Ovary (tissue), 9 donors: ENCODE data around the gene EYS. TPM values are rescaled to one million over a fixed set of nuclear protein-coding genes. Genes with fewer than 3 reads are reported as not detected.

Experiments
- DNase-seq, 5 donors: peaks; one replicate each; pipeline ENCODE4 v3.0.0-alpha.2; 2019 to 2020
- H3K27ac ChIP-seq, 2 donors: fragments of 200-600 bp; one replicate each; pipeline versions ENCODE4 v1.5.1 to v1.8.0; 2019 to 2022
- H3K27me3 ChIP-seq: fragments of 200-600 bp; one replicate; pipeline ENCODE4 v1.8.0; 2022
- H3K36me3 ChIP-seq: fragments of 200-600 bp; sonication (generic); one replicate; pipeline ENCODE4 v1.5.1; 2019
- H3K4me1 ChIP-seq: one replicate; pipeline ENCODE4 v1.8.1; 2013; ENCODE audit warnings: mild to moderate bottlenecking, moderate library complexity; ENCODE audit not compliant: insufficient read depth
- H3K4me3 ChIP-seq: fragments of 200-600 bp; sonication (generic); one replicate; pipeline ENCODE4 v1.5.1; 2017
- H3K9me3 ChIP-seq, 2 donors: fragments of 200-600 bp in 1 of 2; sonication (generic) in 1 of 2; one replicate each; pipeline versions ENCODE4 v1.5.1 to v1.8.1; 2013 to 2019; ENCODE audit warnings: mild to moderate bottlenecking in 1 of 2, moderate library complexity in 1 of 2
- CTCF ChIP-seq, 3 donors: fragments of 450-650 bp in 2 of 3; fragments of 200-600 bp in 1 of 3; IDR thresholded peaks; one replicate each; pipeline versions ENCODE4 v1.5.1 to v1.8.0; 2016 to 2022; ENCODE audit warnings: antibody characterized with exemption in 3 of 3, mild to moderate bottlenecking in 1 of 3
- EP300 ChIP-seq: sonication (generic); formaldehyde crosslinking; IDR thresholded peaks from one replicate; pipeline ENCODE4 v1.6.1; 2017; ENCODE audit warnings: antibody characterized with exemption
- POLR2A ChIP-seq: fragments of 450-650 bp; IDR thresholded peaks from one replicate; pipeline ENCODE4 v1.6.1; 2017; ENCODE audit warnings: antibody characterized with exemption, mild to moderate bottlenecking, moderate library complexity
- WGBS, 3 donors: extraction: QIAGEN DNeasy Blood & Tissue Kit in 1 of 3; methylation state at CpG; one replicate each; pipeline versions ENCODE4 v1.1.5 to v1.1.7; 2013 to 2017; 5-methylcytosine and 5-hydroxymethylcytosine counted together
- intact Hi-C, 4 donors: fragments of 100-400 bp; cut with DNase I; formaldehyde crosslinking; loops; one replicate each; pipeline versions ENCODE4 v1.11.0 to v1.15.1; 2022 to 2023
- polyA plus RNA-seq, 2 donors: library from polyadenylated mRNA; stranded (reverse); fragments of 200-250 nt in 1 of 2; fragments of 350-450 nt in 1 of 2; fragmentation: Illumina TruSeq in 1 of 2; extraction: RNeasy Lipid Tissue Mini Kit (QIAGEN cat#74804) in 1 of 2; gene quantifications; one replicate each; pipeline ENCODE4 v1.2.3, GENCODE V29; 2013 to 2014
- total RNA-seq, 7 donors: library from RNA; depleted of rRNA in 2 of 7; stranded (reverse); fragments of >200 nt in 2 of 7; fragmentation: NEBNext Ultra II Directional in 3 of 7; extraction: Animal tissue kit (Norgen Biotek cat#: 25700) in 3 of 7; gene quantifications; one replicate each; pipeline versions ENCODE4 v1.1.0 to v1.2.4, GENCODE V29; 2016 to 2023
- donor health status: DM: no; HTN: no; CAD: no; lungs with moderate emphysema.
- donor health status: DM: no; HTN: no; CAD: no.
- donor health status: Bipolar disorder and iron deficiency.
- donor health status: DM: yes; HTN: yes; CAD: no.
- donor health status: DM: no; HTN: no; CAD: no.
- donor health status: DM: yes; HTN: yes; CAD: no.

EYS gene
- total and polyA plus RNA-seq, 9 donors, result under 0.01 to 0.03 (median 0.01) TPM; not detected in 6

GRCh38 chr6:64214373-64214772 is 1492.7 kb downstream of the EYS start:
- Histone ChIP-seq H3K4me3 (no peak overlapping the region), H3K9me3 (no peaks in the 10 kb centered on the region), H3K27me3 (no peaks in the 10 kb centered on the region), H3K4me1 (no peaks in the 10 kb centered on the region), H3K36me3 (no peaks in the 10 kb centered on the region), H3K27ac (no peak overlapping the region)
- intact Hi-C loops, result no loop called here
- DNase-seq, result no peak
- TF ChIP-seq CTCF (IDR thresholded peaks at IDR 0.05), result no peak
- TF ChIP-seq EP300, result no peak
- TF ChIP-seq POLR2A, result no peak

GRCh38 chr6:64213697-64214096 is 1493.3 kb downstream of the EYS start:
- H3K4me3 ChIP-seq, result no peak overlapping the region
- WGBS, 3 donors, result 48 to 53% (median 53%) methylated on average over 3 of the region's 3 CpGs
- TF ChIP-seq CTCF (IDR thresholded peaks at IDR 0.05) (no peak), POLR2A (no peak), EP300 (no peak)
- DNase-seq, result no peak
- H3K4me1 ChIP-seq, result no peaks in the 10 kb centered on the region
- no peaks in the 10 kb centered on the region for H3K27me3 ChIP-seq
- no peaks in the 10 kb centered on the region for H3K36me3 ChIP-seq
- no peak overlapping the region for H3K27ac ChIP-seq
- intact Hi-C loops, result no loop called here
- H3K9me3 ChIP-seq, result no peaks in the 10 kb centered on the region

GRCh38 chr6:64197246-64197645 is 1509.8 kb downstream of the EYS start:
- TF ChIP-seq CTCF (IDR thresholded peaks at IDR 0.05) (no peak), POLR2A (no peak), EP300 (no peak)
- Histone ChIP-seq H3K36me3 (no peaks in the 10 kb centered on the region), H3K9me3 (no peaks in the 10 kb centered on the region), H3K27me3 (no peaks in the 10 kb centered on the region), H3K4me1 (no peaks in the 10 kb centered on the region), H3K27ac (no peak overlapping the region), H3K4me3 (no peak overlapping the region)
- no peak for DNase-seq
- WGBS, 3 donors, result 86 to 88% (median 86%) methylated on average over 1 of the region's 1 CpG
- intact Hi-C loops, result no loop called here

- Histone ChIP-seq H3K4me1 (no peaks in the 10 kb centered on the region), H3K36me3 (no peaks in the 10 kb centered on the region), H3K27me3 (no peaks in the 10 kb centered on the region), H3K9me3 (no peaks in the 10 kb centered on the region), H3K4me3 (no peak overlapping the region), H3K27ac (no peak overlapping the region)
- intact Hi-C loops, result no loop called here
- TF ChIP-seq POLR2A (no peak), CTCF (IDR thresholded peaks at IDR 0.05) (no peak), EP300 (no peak)
- WGBS, 3 donors, result 92 to 94% (median 92%) methylated on average over 8 of the region's 8 CpGs
- DNase-seq, result no peak
Observed at GRCh38 chr6:64186592-64186991, 1520.4 kb downstream of the EYS start.

- intact Hi-C loops, result no loop called here
- no peaks in the 10 kb centered on the region for H3K27me3 ChIP-seq
- H3K27ac ChIP-seq, result no peak overlapping the region
- no peak overlapping the region for H3K4me3 ChIP-seq
- no peak for DNase-seq
- no peaks in the 10 kb centered on the region for H3K4me1 ChIP-seq
- no peak for TF ChIP-seq EP300
- TF ChIP-seq POLR2A, result no peak
- TF ChIP-seq CTCF (IDR thresholded peaks at IDR 0.05), result no peak
- no peaks in the 10 kb centered on the region for H3K9me3 ChIP-seq
- 88 to 91% (median 90%) methylated on average over 5 of the region's 5 CpGs for WGBS, 3 donors
- H3K36me3 ChIP-seq, result no peaks in the 10 kb centered on the region
Observed at GRCh38 chr6:64185621-64186020, 1521.4 kb downstream of the EYS start.
